Spleen (tissue), 11 donors: ENCODE measurements around the gene ADSS2. TPM values are rescaled to one million over a fixed set of nuclear protein-coding genes. Genes with fewer than 3 reads are reported as not detected.

Experiments
- DNase-seq: peaks from one replicate; pipeline ENCODE4 v3.0.0-alpha.2; 2020
- H3K27ac ChIP-seq, 8 donors: fragments of 200-600 bp; sonication (generic) in 7 of 8; 1 replicate in 4 of 8; 2 replicates in 4 of 8; pipeline versions ENCODE4 v1.5.0 to v1.8.0; 2016 to 2021; ENCODE audit warnings: inconsistent platforms in 4 of 8, mild to moderate bottlenecking in 4 of 8, moderate library complexity in 1 of 8
- H3K27me3 ChIP-seq, 7 donors: fragments of 200-600 bp; sonication (generic) in 6 of 7; replicated peaks in 1 of 7; 1 replicate in 4 of 7; 2 replicates in 3 of 7; pipeline versions ENCODE4 v1.5.0 to v1.8.0; 2016 to 2021; ENCODE audit warnings: inconsistent platforms in 3 of 7, mild to moderate bottlenecking in 1 of 7
- H3K36me3 ChIP-seq, 6 donors: fragments of 200-600 bp; sonication (generic) in 5 of 6; 1 replicate in 4 of 6; 2 replicates in 2 of 6; pipeline versions ENCODE4 v1.5.0 to v1.8.0; 2016 to 2021; ENCODE audit warnings: inconsistent platforms in 2 of 6
- H3K4me1 ChIP-seq, 6 donors: fragments of 200-600 bp; sonication (generic) in 5 of 6; 1 replicate in 3 of 6; 2 replicates in 3 of 6; pipeline versions ENCODE4 v1.5.0 to v1.8.0; 2016 to 2021; ENCODE audit warnings: inconsistent platforms in 3 of 6
- H3K4me3 ChIP-seq, 8 donors: fragments of 200-600 bp; sonication (generic) in 7 of 8; 1 replicate in 4 of 8; 2 replicates in 4 of 8; pipeline versions ENCODE4 v1.5.0 to v1.8.0; 2016 to 2021; ENCODE audit warnings: inconsistent platforms in 4 of 8, mild to moderate bottlenecking in 4 of 8, moderate library complexity in 2 of 8
- H3K9me3 ChIP-seq, 8 donors: fragments of 200-600 bp; sonication (generic) in 7 of 8; 1 replicate in 4 of 8; 2 replicates in 4 of 8; pipeline versions ENCODE4 v1.5.0 to v1.8.0; 2016 to 2021; ENCODE audit warnings: inconsistent platforms in 4 of 8
- POLR2A ChIP-seq, 3 donors: fragments of 450-650 bp; IDR thresholded peaks; one replicate each; pipeline ENCODE4 v1.5.1; 2017; ENCODE audit warnings: antibody characterized with exemption in 3 of 3, mild to moderate bottlenecking in 1 of 3
- POLR2AphosphoS5 ChIP-seq, 3 donors: sonication (generic); formaldehyde crosslinking; IDR thresholded peaks; one replicate each; pipeline ENCODE4 v1.5.1; 2017; ENCODE audit warnings: antibody characterized with exemption in 3 of 3
- WGBS, 5 donors: extraction: QIAGEN DNeasy Blood & Tissue Kit in 3 of 5; methylation state at CpG; one replicate each; pipeline versions ENCODE4 v1.1.5 to v1.1.7; 2013 to 2018; 5-methylcytosine and 5-hydroxymethylcytosine counted together
- intact Hi-C: fragments of 100-400 bp; cut with DNase I; formaldehyde crosslinking; loops from one replicate; pipeline ENCODE4 v1.15.0; 2023; ENCODE audit warnings: low total_unique reads
- polyA plus RNA-seq, 3 donors: library from polyadenylated mRNA; stranded (reverse); fragments of 200-250 nt; gene quantifications; one replicate each; pipeline ENCODE4 v1.2.1, GENCODE V29; 2013
- total RNA-seq, 7 donors: library from RNA; depleted of rRNA in 3 of 7; stranded (reverse); fragments of >200 nt in 3 of 7; fragmentation: NEBNext Ultra II Directional in 4 of 7; extraction: Animal tissue kit (Norgen Biotek cat#: 25700) in 4 of 7; gene quantifications; one replicate each; pipeline versions ENCODE4 v1.1.0 to v1.2.1, GENCODE V29; 2016 to 2021
- TF ChIP-seq, protein P1 (sequence below), 11 experiments: fragments of 200-600 bp in 7 of 11; fragments of 450-650 bp in 4 of 11; sonication (generic) in 4 of 11; IDR thresholded peaks in 8 of 11; conservative IDR thresholded peaks in 3 of 11; 1 replicate in 7 of 11; 2 replicates in 4 of 11; pipeline versions ENCODE4 v1.4.0 to v1.8.0; 2016 to 2021; ENCODE audit warnings: antibody characterized with exemption in 11 of 11, inconsistent platforms in 4 of 11, mild to moderate bottlenecking in 1 of 11
- donor health status: healthy with polysubstance abuse.
- donor health status: DM: no; HTN: no; CAD: no; lungs with moderate emphysema.
- donor health status: DM: no; HTN: no; CAD: no.
- donor health status: Bipolar disorder and iron deficiency.
- donor health status: healthy.
- donor health status: DM: no; HTN: no; CAD: no.
- donor health status: DM: yes; HTN: yes; CAD: no.

The ADSS2 gene
- total and polyA plus RNA-seq, 10 donors, result 19.9 to 48.6 (median 42.1) TPM

DNA sequence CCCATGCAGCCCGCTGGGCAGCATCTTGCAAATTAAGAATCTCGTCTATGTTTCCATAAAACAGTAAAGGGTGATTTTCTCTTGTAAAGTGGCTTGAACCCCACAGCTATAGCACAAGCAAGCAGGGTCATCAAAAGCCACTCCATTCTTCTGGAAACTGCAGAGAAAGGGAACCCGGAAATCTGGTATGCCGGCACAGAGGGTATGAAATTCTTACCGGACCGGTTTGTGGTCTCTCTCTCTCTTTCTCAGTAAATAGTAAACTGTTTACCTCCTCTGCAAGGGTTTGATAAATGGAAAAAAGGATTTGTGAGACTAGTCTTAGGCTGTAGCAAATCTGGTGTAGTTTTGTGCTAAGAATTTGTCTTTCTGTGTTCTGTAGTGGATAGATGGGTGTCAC, 2.7 kb upstream of the ADSS2 start:
- H3K9me3 ChIP-seq, result peaks cover 0 to 5% (median 4%) of the 10 kb centered on the region in 8 donors
- H3K36me3 ChIP-seq, result peaks cover 0 to 7% (median 0%) of the 10 kb centered on the region in 6 donors
- 88 to 90% (median 89%) methylated on average over 6 of the region's 6 CpGs for WGBS, 5 donors
- no peak overlapping the region for H3K27ac ChIP-seq
- H3K4me3 ChIP-seq, result no peak overlapping the region
- H3K27me3 ChIP-seq, result no peaks in the 10 kb centered on the region
- TF ChIP-seq, protein P1, sequence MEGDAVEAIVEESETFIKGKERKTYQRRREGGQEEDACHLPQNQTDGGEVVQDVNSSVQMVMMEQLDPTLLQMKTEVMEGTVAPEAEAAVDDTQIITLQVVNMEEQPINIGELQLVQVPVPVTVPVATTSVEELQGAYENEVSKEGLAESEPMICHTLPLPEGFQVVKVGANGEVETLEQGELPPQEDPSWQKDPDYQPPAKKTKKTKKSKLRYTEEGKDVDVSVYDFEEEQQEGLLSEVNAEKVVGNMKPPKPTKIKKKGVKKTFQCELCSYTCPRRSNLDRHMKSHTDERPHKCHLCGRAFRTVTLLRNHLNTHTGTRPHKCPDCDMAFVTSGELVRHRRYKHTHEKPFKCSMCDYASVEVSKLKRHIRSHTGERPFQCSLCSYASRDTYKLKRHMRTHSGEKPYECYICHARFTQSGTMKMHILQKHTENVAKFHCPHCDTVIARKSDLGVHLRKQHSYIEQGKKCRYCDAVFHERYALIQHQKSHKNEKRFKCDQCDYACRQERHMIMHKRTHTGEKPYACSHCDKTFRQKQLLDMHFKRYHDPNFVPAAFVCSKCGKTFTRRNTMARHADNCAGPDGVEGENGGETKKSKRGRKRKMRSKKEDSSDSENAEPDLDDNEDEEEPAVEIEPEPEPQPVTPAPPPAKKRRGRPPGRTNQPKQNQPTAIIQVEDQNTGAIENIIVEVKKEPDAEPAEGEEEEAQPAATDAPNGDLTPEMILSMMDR (IDR thresholded peaks at IDR 0.05 in 8 of 11, conservative IDR thresholded peaks at IDR 0.05 in 3 of 11), result no peak
- TF ChIP-seq POLR2AphosphoS5 (IDR thresholded peaks at IDR 0.05) (no peak), POLR2A (IDR thresholded peaks at IDR 0.05) (no peak)
- intact Hi-C loops, result no loop called here
- no peak for DNase-seq
- peaks cover 14 to 26% (median 22%) of the 10 kb centered on the region in 6 donors for H3K4me1 ChIP-seq

DNA sequence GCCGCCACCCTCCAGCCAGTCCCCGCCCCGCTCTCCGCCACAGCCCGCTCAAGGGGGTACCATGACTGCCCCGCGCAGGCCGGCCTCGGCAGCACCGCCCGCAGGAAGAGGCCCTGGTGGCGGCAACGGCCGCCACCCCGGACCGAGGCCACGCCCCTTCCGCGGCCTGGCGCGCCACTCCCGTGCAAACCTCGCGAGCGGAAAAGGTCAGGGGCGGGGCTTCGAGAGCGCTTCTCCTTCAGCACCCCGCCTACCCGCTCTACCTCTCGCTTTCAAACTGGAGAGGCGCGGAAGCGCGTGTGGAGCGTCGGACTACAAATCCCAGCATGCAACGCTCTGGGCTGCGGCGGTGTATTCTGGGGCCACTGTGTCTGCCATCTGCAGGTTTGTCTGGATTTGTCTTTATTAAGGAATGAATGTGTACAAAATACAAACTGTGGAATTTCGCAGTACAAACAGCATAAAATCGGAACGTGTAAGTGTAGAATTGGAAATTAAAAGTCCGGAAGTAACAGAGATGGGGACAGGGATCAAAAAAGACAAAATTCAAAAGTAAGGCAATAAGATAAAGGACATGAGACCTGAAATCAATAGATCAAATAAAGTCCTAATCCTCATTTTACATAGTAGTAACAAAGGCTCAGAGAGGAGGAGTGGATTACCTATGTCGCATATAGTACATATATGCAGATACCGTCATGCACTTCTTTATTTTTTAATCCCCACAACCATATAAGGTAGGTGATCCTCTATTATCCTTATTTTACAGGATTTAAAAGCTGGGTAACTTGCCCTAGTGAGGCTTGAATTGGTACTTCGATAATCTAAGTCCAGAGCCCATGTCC, 464 bp upstream of the ADSS2 start:
- peak overlapping the region; percentile 80 to 94 (median 90) for H3K4me3 ChIP-seq
- peaks cover 31 to 46% (median 44%) of the 10 kb centered on the region in 6 donors for H3K4me1 ChIP-seq
- H3K27ac ChIP-seq, result peak overlapping the region; percentile 93 to 99 (median 97)
- DNase-seq, result peak; percentile 100
- no peaks in the 10 kb centered on the region for H3K27me3 ChIP-seq
- TF ChIP-seq, protein P1 (IDR thresholded peaks at IDR 0.05 in 8 of 11, conservative IDR thresholded peaks at IDR 0.05 in 3 of 11), result peak; percentile 20 to 96 (median 73)
- peak in 2 of 3 donors; percentile 69 to 75 for TF ChIP-seq POLR2AphosphoS5 (IDR thresholded peaks at IDR 0.05)
- TF ChIP-seq POLR2A (IDR thresholded peaks at IDR 0.05), result no peak
- H3K36me3 ChIP-seq, result peaks cover 0 to 7% (median 0%) of the 10 kb centered on the region in 6 donors
- 5 to 10% (median 7%) methylated on average over 30 to 47 of the region's 47 CpGs for WGBS, 5 donors
- no peaks in the 10 kb centered on the region for H3K9me3 ChIP-seq
- intact Hi-C loops, result no loop called here

DNA sequence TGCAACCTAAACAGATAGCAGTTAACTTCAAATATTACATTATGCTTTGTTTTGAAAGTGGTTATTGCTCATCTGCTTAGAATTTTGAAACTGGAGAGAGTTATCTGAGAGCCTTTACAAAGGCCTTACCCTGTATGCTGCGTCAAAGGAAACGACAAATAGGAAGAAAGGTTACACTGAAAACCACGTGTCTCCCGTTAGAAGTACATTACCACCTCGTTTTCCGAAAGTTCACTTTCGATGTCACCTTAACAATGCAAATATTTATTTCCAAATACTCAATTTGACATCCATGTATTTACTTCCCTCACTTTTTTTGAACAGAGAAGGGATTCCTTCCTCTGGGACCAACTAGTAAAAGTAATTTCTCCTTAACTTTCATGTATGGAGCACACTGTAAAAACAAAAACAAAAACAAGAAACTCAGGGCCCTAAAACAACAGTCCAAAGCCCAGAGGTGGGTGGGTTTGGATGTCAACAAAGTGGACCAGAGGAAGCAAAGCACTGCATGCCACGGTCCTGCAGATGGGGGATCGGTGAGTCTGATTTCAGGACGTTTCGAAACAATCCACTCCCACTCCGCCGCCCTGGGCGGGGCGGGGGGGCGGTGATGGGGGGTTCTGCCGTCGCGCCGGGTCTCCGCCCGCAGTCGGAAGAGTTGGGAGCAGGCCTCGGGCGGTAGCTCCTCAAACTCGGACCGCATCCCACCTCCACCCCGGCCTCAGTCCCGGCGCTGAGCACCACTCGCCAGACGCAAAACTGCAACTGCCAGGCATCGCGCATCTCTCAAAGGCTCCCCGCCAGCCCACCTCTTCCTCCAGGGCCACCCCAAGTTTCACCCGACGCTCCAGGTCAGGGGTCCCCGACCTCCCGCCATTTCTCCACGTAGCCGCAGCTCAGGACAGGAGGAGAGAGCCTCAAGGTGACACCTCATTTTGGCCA, 841 bp downstream of the ADSS2 start:
- Histone ChIP-seq H3K27me3 (no peaks in the 10 kb centered on the region), H3K4me1 (peaks cover 35 to 59% (median 55%) of the 10 kb centered on the region in 6 donors), H3K36me3 (peaks cover 0 to 7% (median 0%) of the 10 kb centered on the region in 6 donors), H3K27ac (peak overlapping the region; percentile 93 to 99 (median 97)), H3K9me3 (no peaks in the 10 kb centered on the region), H3K4me3 (peak overlapping the region; percentile 80 to 94 (median 90))
- TF ChIP-seq POLR2A (IDR thresholded peaks at IDR 0.05), result no peak
- TF ChIP-seq, protein P1 (IDR thresholded peaks at IDR 0.05 in 8 of 11, conservative IDR thresholded peaks at IDR 0.05 in 3 of 11), result no peak
- TF ChIP-seq POLR2AphosphoS5 (IDR thresholded peaks at IDR 0.05), result no peak
- intact Hi-C loops, result no loop called here
- 0 to 1% (median 0%) methylated on average over 28 to 41 of the region's 41 CpGs for WGBS, 5 donors
- peak; percentile 93 for DNase-seq
